Measurements from ENCODE around the gene FIZ1.

The FIZ1 gene

GRCh38 chr19:55597501-55597921 is 1.8 kb downstream of the FIZ1 start:
- Histone ChIP-seq H3K4ac (ENCODE audit: low read depth in 1 of 2, low read length in 2 of 2) (no peak overlapping the region), H3K18ac (ENCODE audit: low read depth in 1 of 2, low read length in 2 of 2) (no peak overlapping the region), H2BK120ac (ENCODE audit: low read depth, low read length) (no peak overlapping the region), H2BK12ac (ENCODE audit: low read length in 2 of 2) (no peak overlapping the region), H4K8ac (ENCODE audit: low read length) (no peak overlapping the region), H4K91ac (ENCODE audit: low read length) (peak overlapping the region; percentile 18), H3K14ac (ENCODE audit: low read length in 2 of 2) (no peak overlapping the region), H3K4me3 (ENCODE audit: insufficient read depth in 1 of 2, low read depth in 1 of 2, low read length in 2 of 2) (no peak overlapping the region), H3K4me1 (ENCODE audit: control insufficient read depth, insufficient read depth, low read depth, low read length) (peaks cover 15% of the 10 kb centered on the region), H3K79me1 (replicated peaks; ENCODE audit: low read length, poor library complexity, severe bottlenecking) (peaks cover 39% of the 10 kb centered on the region), H3K4me2 (ENCODE audit: low read length, poor library complexity, severe bottlenecking) (no peak overlapping the region), H3K9me3 (ENCODE audit: control insufficient read depth, low read length) (no peaks in the 10 kb centered on the region), H3K27ac (ENCODE audit: low read length, poor library complexity, severe bottlenecking) (no peak overlapping the region), H3K23ac (ENCODE audit: low read length in 2 of 2) (no peak overlapping the region), H3K9ac (ENCODE audit: low read length) (no peak overlapping the region), H2BK5ac (ENCODE audit: low read depth, low read length, poor library complexity, severe bottlenecking) (no peak overlapping the region), H2BK15ac (ENCODE audit: low read depth, poor library complexity, severe bottlenecking) (no peak overlapping the region), H2AK5ac (ENCODE audit: low read length, severe bottlenecking) (no peak overlapping the region), H3K27me3 (ENCODE audit: control insufficient read depth in 1 of 2, insufficient read depth in 1 of 2, low read length in 2 of 2) (no peaks in the 10 kb centered on the region), H3K36me3 (ENCODE audit: control insufficient read depth in 1 of 2, insufficient read depth in 2 of 2, low read depth in 1 of 2, low read length in 2 of 2) (peaks cover 34 to 53% of the 10 kb centered on the region in 2 experiments), H2AFZ (ENCODE audit: low read depth, low read length) (no peak overlapping the region)
- no peak for DNase-seq
- 99% methylated on average over 22 of the region's 30 CpGs for WGBS

GRCh38 chr19:55596304-55596703 is 3.0 kb downstream of the FIZ1 start:
- H2AK5ac ChIP-seq (ENCODE audit: low read length, severe bottlenecking), result no peak overlapping the region
- no peak overlapping the region for H3K18ac ChIP-seq (ENCODE audit: low read depth in 1 of 2, low read length in 2 of 2)
- H4K8ac ChIP-seq (ENCODE audit: low read length), result no peak overlapping the region
- no peak overlapping the region for H3K27ac ChIP-seq (ENCODE audit: low read length, poor library complexity, severe bottlenecking)
- H3K4me3 ChIP-seq (ENCODE audit: insufficient read depth in 1 of 2, low read depth in 1 of 2, low read length in 2 of 2), result no peak overlapping the region
- no peak overlapping the region for H3K4ac ChIP-seq (ENCODE audit: low read depth in 1 of 2, low read length in 2 of 2)
- DNase-seq, result no peak
- peaks cover 39 to 59% of the 10 kb centered on the region in 2 experiments for H3K36me3 ChIP-seq (ENCODE audit: control insufficient read depth in 1 of 2, insufficient read depth in 2 of 2, low read depth in 1 of 2, low read length in 2 of 2)
- peaks cover 32% of the 10 kb centered on the region for H3K79me1 ChIP-seq (replicated peaks; ENCODE audit: low read length, poor library complexity, severe bottlenecking)
- 99% methylated on average over 3 of the region's 3 CpGs for WGBS
- no peak overlapping the region for H3K4me2 ChIP-seq (ENCODE audit: low read length, poor library complexity, severe bottlenecking)
- no peaks in the 10 kb centered on the region for H3K9me3 ChIP-seq (ENCODE audit: control insufficient read depth, low read length)
- peaks cover 11% of the 10 kb centered on the region for H3K4me1 ChIP-seq (ENCODE audit: control insufficient read depth, insufficient read depth, low read depth, low read length)
- no peak overlapping the region for H2BK15ac ChIP-seq (ENCODE audit: low read depth, poor library complexity, severe bottlenecking)
- no peak overlapping the region for H2BK5ac ChIP-seq (ENCODE audit: low read depth, low read length, poor library complexity, severe bottlenecking)
- H3K27me3 ChIP-seq (ENCODE audit: control insufficient read depth in 1 of 2, insufficient read depth in 1 of 2, low read length in 2 of 2), result no peaks in the 10 kb centered on the region
- H2AFZ ChIP-seq (ENCODE audit: low read depth, low read length), result no peak overlapping the region
- H3K9ac ChIP-seq (ENCODE audit: low read length), result no peak overlapping the region
- no peak overlapping the region for H3K14ac ChIP-seq (ENCODE audit: low read length in 2 of 2)
- H2BK120ac ChIP-seq (ENCODE audit: low read depth, low read length), result no peak overlapping the region
- H2BK12ac ChIP-seq (ENCODE audit: low read length in 2 of 2), result no peak overlapping the region
- H3K23ac ChIP-seq (ENCODE audit: low read length in 2 of 2), result no peak overlapping the region
- no peak overlapping the region for H4K91ac ChIP-seq (ENCODE audit: low read length)

GRCh38 chr19:55594996-55595545 is 4.2 kb downstream of the FIZ1 start:
- Histone ChIP-seq H3K27ac (ENCODE audit: low read length, poor library complexity, severe bottlenecking) (no peak overlapping the region), H2AK5ac (ENCODE audit: low read length, severe bottlenecking) (no peak overlapping the region), H4K91ac (ENCODE audit: low read length) (no peak overlapping the region), H2BK15ac (ENCODE audit: low read depth, poor library complexity, severe bottlenecking) (no peak overlapping the region), H3K4ac (ENCODE audit: low read depth in 1 of 2, low read length in 2 of 2) (no peak overlapping the region), H3K4me3 (ENCODE audit: insufficient read depth in 1 of 2, low read depth in 1 of 2, low read length in 2 of 2) (no peak overlapping the region), H2BK5ac (ENCODE audit: low read depth, low read length, poor library complexity, severe bottlenecking) (no peak overlapping the region), H4K8ac (ENCODE audit: low read length) (no peak overlapping the region), H2AFZ (ENCODE audit: low read depth, low read length) (no peak overlapping the region), H3K9ac (ENCODE audit: low read length) (no peak overlapping the region), H3K79me1 (replicated peaks; ENCODE audit: low read length, poor library complexity, severe bottlenecking) (peaks cover 25% of the 10 kb centered on the region), H3K9me3 (ENCODE audit: control insufficient read depth, low read length) (no peaks in the 10 kb centered on the region), H3K27me3 (ENCODE audit: control insufficient read depth in 1 of 2, insufficient read depth in 1 of 2, low read length in 2 of 2) (no peaks in the 10 kb centered on the region), H3K36me3 (ENCODE audit: control insufficient read depth in 1 of 2, insufficient read depth in 2 of 2, low read depth in 1 of 2, low read length in 2 of 2) (peaks cover 39 to 60% of the 10 kb centered on the region in 2 experiments), H3K4me1 (ENCODE audit: control insufficient read depth, insufficient read depth, low read depth, low read length) (peaks cover 3% of the 10 kb centered on the region), H3K23ac (ENCODE audit: low read length in 2 of 2) (no peak overlapping the region), H3K14ac (ENCODE audit: low read length in 2 of 2) (no peak overlapping the region), H2BK120ac (ENCODE audit: low read depth, low read length) (no peak overlapping the region), H2BK12ac (ENCODE audit: low read length in 2 of 2) (no peak overlapping the region), H3K4me2 (ENCODE audit: low read length, poor library complexity, severe bottlenecking) (no peak overlapping the region), H3K18ac (ENCODE audit: low read depth in 1 of 2, low read length in 2 of 2) (no peak overlapping the region)
- 94% methylated on average over 4 of the region's 4 CpGs for WGBS
- DNase-seq, result no peak

GRCh38 chr19:55593096-55593772 is 6.1 kb downstream of the FIZ1 start:
- Histone ChIP-seq H3K27ac (ENCODE audit: low read length, poor library complexity, severe bottlenecking) (no peak overlapping the region), H3K18ac (ENCODE audit: low read depth in 1 of 2, low read length in 2 of 2) (no peak overlapping the region), H3K36me3 (ENCODE audit: control insufficient read depth in 1 of 2, insufficient read depth in 2 of 2, low read depth in 1 of 2, low read length in 2 of 2) (peaks cover 39 to 60% of the 10 kb centered on the region in 2 experiments), H3K79me1 (replicated peaks; ENCODE audit: low read length, poor library complexity, severe bottlenecking) (peaks cover 22% of the 10 kb centered on the region), H2BK12ac (ENCODE audit: low read length in 2 of 2) (no peak overlapping the region), H3K9me3 (ENCODE audit: control insufficient read depth, low read length) (no peaks in the 10 kb centered on the region), H3K27me3 (ENCODE audit: control insufficient read depth in 1 of 2, insufficient read depth in 1 of 2, low read length in 2 of 2) (no peaks in the 10 kb centered on the region), H2BK5ac (ENCODE audit: low read depth, low read length, poor library complexity, severe bottlenecking) (no peak overlapping the region), H3K23ac (ENCODE audit: low read length in 2 of 2) (no peak overlapping the region), H2BK15ac (ENCODE audit: low read depth, poor library complexity, severe bottlenecking) (no peak overlapping the region), H2BK120ac (ENCODE audit: low read depth, low read length) (no peak overlapping the region), H3K4ac (ENCODE audit: low read depth in 1 of 2, low read length in 2 of 2) (no peak overlapping the region), H3K14ac (ENCODE audit: low read length in 2 of 2) (no peak overlapping the region), H3K4me1 (ENCODE audit: control insufficient read depth, insufficient read depth, low read depth, low read length) (peaks cover 3% of the 10 kb centered on the region), H3K4me2 (ENCODE audit: low read length, poor library complexity, severe bottlenecking) (no peak overlapping the region), H3K9ac (ENCODE audit: low read length) (no peak overlapping the region), H2AFZ (ENCODE audit: low read depth, low read length) (no peak overlapping the region), H4K91ac (ENCODE audit: low read length) (no peak overlapping the region), H3K4me3 (ENCODE audit: insufficient read depth in 1 of 2, low read depth in 1 of 2, low read length in 2 of 2) (no peak overlapping the region), H2AK5ac (ENCODE audit: low read length, severe bottlenecking) (no peak overlapping the region), H4K8ac (ENCODE audit: low read length) (no peak overlapping the region)
- WGBS, result 85% methylated on average over 62 of the region's 68 CpGs
- no peak for DNase-seq
